WERI-Rb-1 (cell line): Measurements from ENCODE around the gene SZT2.

Experiments used
- DNase-seq: peaks from one replicate; pipeline ENCODE4 v3.0.0-alpha.2; 2020
- H3K27ac ChIP-seq: fragments of 250-450 bp; sonication (Bioruptor Pico); 2 replicates; pipeline ENCODE4 v1.5.1; 2020; ENCODE audit warnings: mild to moderate bottlenecking, moderate library complexity
- H3K27me3 ChIP-seq: fragments of 250-450 bp; sonication (Bioruptor Pico); 2 replicates; pipeline ENCODE4 v1.5.1; 2021; ENCODE audit warnings: mild to moderate bottlenecking, low read depth, moderate library complexity; ENCODE audit not compliant: insufficient read depth, severe bottlenecking
- H3K36me3 ChIP-seq: fragments of 250-450 bp; sonication (Bioruptor Pico); 2 replicates; pipeline ENCODE4 v1.5.1; 2020; ENCODE audit warnings: mild to moderate bottlenecking, moderate library complexity
- H3K4me3 ChIP-seq: 2 replicates; pipeline ENCODE4 v1.5.1; 2011; ENCODE audit warnings: low read depth, mild to moderate bottlenecking, control low read depth, low read length
- H3K9me3 ChIP-seq: fragments of 250-450 bp; sonication (Bioruptor Pico); 2 replicates; pipeline ENCODE4 v1.5.1; 2021; ENCODE audit warnings: mild to moderate bottlenecking, moderate library complexity; ENCODE audit not compliant: severe bottlenecking
- TF ChIP-seq, protein P1 (sequence below): IDR thresholded peaks from 2 replicates; pipeline ENCODE4 v1.5.1; 2011; ENCODE audit warnings: low read depth, mild to moderate bottlenecking, control low read depth, inconsistent platforms, low read length

The SZT2 gene

DNA sequence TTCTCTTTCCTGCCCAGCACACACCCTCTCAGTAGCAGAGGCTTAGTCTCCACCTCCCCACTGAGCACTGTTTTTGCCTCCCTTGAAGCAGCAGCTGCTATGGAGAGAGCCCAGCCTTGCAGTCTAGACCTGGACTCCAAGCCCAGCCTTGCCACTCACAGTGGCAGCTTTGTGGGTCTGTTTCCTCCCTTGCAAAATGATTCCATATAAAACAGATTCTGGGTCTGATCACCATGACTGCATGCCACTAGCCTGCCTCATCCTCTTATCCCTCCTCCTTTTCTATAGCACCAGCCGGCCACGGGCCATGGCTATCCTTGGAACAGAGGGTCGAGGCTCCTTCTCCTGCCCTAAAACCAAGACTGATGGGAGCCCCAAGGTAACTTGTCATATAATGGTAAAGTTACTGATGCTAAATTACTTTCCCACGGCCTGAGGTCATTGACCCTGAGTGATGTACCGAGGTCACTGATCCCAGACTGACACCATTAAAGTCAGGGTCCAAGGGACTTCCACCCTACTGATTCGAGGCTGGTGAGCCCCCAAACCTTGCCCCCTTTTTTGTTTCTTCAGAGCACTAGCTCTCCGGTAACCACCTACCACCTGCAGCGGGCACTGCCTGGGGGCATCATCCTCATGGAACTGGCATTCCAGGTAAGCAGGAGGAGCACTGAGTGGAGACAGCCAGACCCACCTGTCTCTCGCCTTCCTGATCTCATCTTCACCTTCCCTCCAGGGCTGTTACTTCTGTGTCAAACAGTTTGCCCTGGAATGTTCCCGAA lies 56.1 kb downstream of the SZT2 start:
- Histone ChIP-seq H3K9me3 (no peaks in the 10 kb centered on the region), H3K4me3 (no peak overlapping the region), H3K27ac (no peak overlapping the region), H3K27me3 (no peaks in the 10 kb centered on the region), H3K36me3 (peaks cover 90% of the 10 kb centered on the region)
- TF ChIP-seq, protein P1, sequence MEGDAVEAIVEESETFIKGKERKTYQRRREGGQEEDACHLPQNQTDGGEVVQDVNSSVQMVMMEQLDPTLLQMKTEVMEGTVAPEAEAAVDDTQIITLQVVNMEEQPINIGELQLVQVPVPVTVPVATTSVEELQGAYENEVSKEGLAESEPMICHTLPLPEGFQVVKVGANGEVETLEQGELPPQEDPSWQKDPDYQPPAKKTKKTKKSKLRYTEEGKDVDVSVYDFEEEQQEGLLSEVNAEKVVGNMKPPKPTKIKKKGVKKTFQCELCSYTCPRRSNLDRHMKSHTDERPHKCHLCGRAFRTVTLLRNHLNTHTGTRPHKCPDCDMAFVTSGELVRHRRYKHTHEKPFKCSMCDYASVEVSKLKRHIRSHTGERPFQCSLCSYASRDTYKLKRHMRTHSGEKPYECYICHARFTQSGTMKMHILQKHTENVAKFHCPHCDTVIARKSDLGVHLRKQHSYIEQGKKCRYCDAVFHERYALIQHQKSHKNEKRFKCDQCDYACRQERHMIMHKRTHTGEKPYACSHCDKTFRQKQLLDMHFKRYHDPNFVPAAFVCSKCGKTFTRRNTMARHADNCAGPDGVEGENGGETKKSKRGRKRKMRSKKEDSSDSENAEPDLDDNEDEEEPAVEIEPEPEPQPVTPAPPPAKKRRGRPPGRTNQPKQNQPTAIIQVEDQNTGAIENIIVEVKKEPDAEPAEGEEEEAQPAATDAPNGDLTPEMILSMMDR: no peak
- DNase-seq: no peak

DNA sequence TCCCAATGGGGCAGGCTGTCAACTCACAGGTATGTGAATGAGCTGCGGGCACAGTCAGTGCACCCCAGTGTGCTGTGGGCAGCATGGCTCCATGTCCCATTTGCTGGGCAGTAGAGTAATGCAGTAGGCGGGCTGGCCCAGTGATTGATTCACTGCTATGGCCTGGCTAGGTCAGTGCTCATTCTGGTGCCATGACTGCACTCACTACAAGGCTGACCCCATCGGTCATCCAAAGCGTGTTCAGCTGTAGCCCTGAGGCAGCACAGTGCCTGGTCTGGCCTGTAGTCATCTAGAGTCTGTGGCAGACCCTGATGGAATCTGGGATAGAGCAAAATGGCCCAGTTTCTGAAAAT lies 56.7 kb downstream of the SZT2 start:
- Histone ChIP-seq H3K4me3 (no peak overlapping the region), H3K27me3 (no peaks in the 10 kb centered on the region), H3K36me3 (peaks cover 90% of the 10 kb centered on the region), H3K9me3 (no peaks in the 10 kb centered on the region), H3K27ac (no peak overlapping the region)
- TF ChIP-seq, protein P1: no peak
- no peak for DNase-seq

DNA sequence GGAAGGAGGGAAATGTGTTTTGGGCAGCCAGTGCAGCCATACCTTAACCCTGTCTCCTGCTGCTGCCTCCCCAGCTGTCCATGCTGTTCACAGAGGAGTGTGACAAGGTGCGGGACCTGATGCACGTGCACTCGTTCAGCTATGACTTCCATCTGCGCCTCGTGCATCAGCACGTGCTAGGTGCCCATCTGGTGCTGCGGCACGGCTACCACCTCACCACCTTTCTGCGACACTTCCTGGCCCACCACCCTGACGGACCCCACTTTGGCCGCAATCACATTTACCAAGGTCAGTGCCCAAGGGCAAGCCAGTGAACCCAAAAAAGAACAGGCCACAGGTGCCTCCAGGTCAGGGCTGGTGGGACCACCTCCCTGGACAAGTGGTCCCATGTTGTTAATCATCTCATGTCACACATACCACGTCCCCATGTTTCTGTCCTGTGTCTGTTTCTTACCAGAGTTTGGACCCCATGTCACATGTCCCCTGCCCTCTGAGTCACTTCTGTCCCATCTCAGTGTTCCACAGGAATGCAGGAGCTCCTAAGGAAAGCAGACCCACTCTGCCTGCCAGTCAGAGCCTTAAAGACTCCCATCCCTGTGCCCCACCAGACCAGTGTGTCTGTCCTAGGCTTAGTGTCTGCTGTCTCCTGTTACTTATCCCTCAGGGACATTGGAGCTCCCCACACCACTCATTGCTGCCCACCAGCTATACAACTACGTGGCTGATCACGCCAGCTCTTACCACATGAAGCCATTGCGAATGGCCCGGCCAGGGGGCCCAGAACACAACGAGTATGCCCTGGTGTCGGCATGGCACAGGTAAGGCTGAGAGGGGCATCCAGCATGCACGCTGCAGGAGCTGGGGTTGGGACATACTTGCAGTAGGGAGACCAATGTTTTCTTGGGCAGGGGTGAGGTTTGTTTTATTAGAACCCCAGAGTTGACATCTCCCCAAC lies 57.5 kb downstream of the SZT2 start:
- peaks cover 93% of the 10 kb centered on the region for H3K36me3 ChIP-seq
- TF ChIP-seq, protein P1: no peak
- no peak overlapping the region for H3K27ac ChIP-seq

DNA sequence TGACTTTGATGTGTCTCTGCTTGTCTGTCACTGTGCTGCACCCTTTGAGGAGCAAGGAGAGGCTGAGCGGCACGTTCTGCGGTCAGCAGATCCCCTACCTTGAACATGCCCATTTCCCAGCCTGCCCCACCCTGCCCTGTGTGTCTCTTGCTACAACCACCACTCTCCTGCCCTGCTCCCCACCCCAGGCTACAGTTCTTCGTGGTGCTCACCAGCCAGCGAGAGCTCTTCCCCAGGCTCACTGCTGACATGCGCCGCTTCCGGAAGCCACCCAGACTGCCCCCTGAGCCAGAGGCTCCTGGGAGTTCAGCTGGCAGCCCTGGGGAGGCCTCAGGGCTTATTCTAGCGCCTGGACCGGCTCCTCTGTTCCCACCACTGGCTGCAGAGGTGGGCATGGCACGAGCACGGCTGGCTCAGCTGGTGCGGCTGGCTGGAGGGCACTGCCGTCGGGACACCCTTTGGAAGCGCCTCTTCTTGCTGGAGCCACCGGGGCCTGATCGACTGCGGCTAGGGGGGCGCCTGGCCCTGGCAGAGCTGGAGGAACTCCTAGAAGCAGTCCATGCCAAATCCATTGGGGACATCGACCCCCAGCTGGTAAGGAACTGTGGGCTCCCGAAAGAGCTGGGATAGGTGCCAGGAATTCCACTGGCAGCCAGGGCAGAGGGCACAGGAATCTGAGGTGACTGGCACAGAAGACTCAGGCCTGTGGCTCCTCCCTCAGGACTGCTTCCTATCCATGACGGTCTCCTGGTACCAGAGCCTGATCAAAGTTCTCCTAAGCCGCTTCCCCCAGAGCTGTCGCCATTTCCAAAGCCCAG lies 58.4 kb downstream of the SZT2 start:
- TF ChIP-seq, protein P1: no peak
- peaks cover 89% of the 10 kb centered on the region for H3K36me3 ChIP-seq
- no peak overlapping the region for H3K27ac ChIP-seq
- H3K27me3 ChIP-seq: no peaks in the 10 kb centered on the region
- no peak overlapping the region for H3K4me3 ChIP-seq
- no peak for DNase-seq
- H3K9me3 ChIP-seq: no peaks in the 10 kb centered on the region

More for the DNA sequence above, 57.5 kb downstream of the SZT2 start:
- no peak for DNase-seq
- no peak overlapping the region for H3K4me3 ChIP-seq
- H3K9me3 ChIP-seq: no peaks in the 10 kb centered on the region
- no peaks in the 10 kb centered on the region for H3K27me3 ChIP-seq

DNA sequence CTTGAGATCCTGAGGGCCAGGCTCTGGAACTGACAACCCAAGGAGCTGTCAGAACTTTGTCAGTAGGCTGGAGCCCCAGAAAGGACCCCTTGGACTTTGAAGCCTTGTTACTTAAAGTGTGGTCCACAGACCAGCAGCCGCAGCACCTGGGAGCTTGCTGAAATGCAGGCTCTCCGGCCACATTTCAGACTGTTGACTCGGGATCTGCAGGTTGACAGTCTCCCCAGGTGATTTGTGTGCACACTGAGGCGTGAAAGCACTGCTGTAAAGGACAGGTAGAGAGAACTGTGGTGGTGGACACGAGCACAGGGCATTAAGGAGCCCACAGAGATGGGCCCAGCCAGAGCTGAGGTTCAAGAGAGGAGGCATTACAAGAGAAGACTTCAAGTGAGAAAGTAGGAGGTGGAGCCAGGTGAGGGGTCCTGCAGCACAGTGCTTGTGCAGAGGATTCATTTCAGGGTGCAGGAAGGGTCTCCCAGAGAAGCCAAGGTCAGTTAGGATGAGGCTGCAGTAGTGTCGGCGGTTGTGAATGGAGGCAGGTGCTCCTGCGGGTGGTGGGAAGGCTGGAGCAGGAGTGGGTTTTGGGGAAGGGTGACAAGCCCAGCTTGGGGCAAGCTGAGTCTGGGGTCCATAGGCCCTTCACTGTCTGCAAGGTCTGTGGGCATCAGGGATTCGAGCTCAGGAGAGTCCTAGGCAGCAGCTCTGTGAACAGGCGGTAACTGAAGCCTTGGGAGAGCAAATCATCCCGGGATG lies 59.4 kb downstream of the SZT2 start:
- TF ChIP-seq, protein P1: no peak
- Histone ChIP-seq H3K27ac (no peak overlapping the region), H3K9me3 (no peaks in the 10 kb centered on the region), H3K4me3 (no peak overlapping the region), H3K36me3 (peaks cover 79% of the 10 kb centered on the region), H3K27me3 (no peaks in the 10 kb centered on the region)
- no peak for DNase-seq
